NCI-H146 treated with DMSO at 0.1 percent for 48 hours (cell line): Measurements from ENCODE around the gene ATP1A1.

Source experiments
- DNase-seq: peaks from one replicate; lab custom pipeline; 2025; ENCODE audit not compliant: unreplicated experiment; lab: John Stamatoyannopoulos, UW

ATP1A1 gene

GRCh38 chr1:116370181-116370580 is 2.9 kb upstream of the ATP1A1 start:
- no peak for DNase-seq

GRCh38 chr1:116371752-116372151 is 1.3 kb upstream of the ATP1A1 start:
- DNase-seq: no peak

- no peak for DNase-seq
Measured at GRCh38 chr1:116372191-116372590, 853 bp upstream of the ATP1A1 start.

GRCh38 chr1:116373431-116374352 is 648 bp downstream of the ATP1A1 start:
- peak; percentile 45 for DNase-seq

- DNase-seq: no peak
Measured at GRCh38 chr1:116374353-116375147, 1.5 kb downstream of the ATP1A1 start.

GRCh38 chr1:116375148-116375886 is 2.3 kb downstream of the ATP1A1 start:
- no peak for DNase-seq

GRCh38 chr1:116375887-116376728 is 3.1 kb downstream of the ATP1A1 start:
- DNase-seq: no peak

GRCh38 chr1:116376729-116377086 is 3.7 kb downstream of the ATP1A1 start:
- DNase-seq: no peak

- DNase-seq: no peak
Measured at GRCh38 chr1:116377541-116378529, 4.8 kb downstream of the ATP1A1 start.

GRCh38 chr1:116379057-116379630 is 6.1 kb downstream of the ATP1A1 start:
- DNase-seq: no peak

GRCh38 chr1:116379674-116380498 is 6.8 kb downstream of the ATP1A1 start:
- DNase-seq: no peak

GRCh38 chr1:116380499-116381242 is 7.6 kb downstream of the ATP1A1 start:
- DNase-seq: no peak

- no peak for DNase-seq
Measured at GRCh38 chr1:116382321-116382720, 9.3 kb downstream of the ATP1A1 start.

- DNase-seq: no peak
Measured at GRCh38 chr1:116382857-116383483, 9.9 kb downstream of the ATP1A1 start.

- no peak for DNase-seq
Measured at GRCh38 chr1:116386042-116386441, 13.0 kb downstream of the ATP1A1 start.

GRCh38 chr1:116387551-116387950 is 14.5 kb downstream of the ATP1A1 start:
- DNase-seq: no peak

- DNase-seq: no peak
Measured at GRCh38 chr1:116388122-116388521, 15.1 kb downstream of the ATP1A1 start.
